Activated naive CD4-positive, alpha-beta T cell treated with anti-CD3 and anti-CD28 coated beads, Interleukin-2, amount 50 U/mL, for 72 hours (primary cell): ENCODE results near the gene RIMBP2. TPM values are rescaled to one million over a fixed set of nuclear protein-coding genes. Genes with fewer than 3 reads are reported as not detected.

Experiments
- ATAC-seq, 2 donors: fragments of 150-1000 bp; cut with Tn5 transposase; 2 replicates each; pipeline ENCODE4 v1.10.0; 2021; ENCODE audit warnings: mild to moderate bottlenecking in 2 of 2, moderate library complexity in 2 of 2
- DNase-seq, 2 donors: peaks; one replicate each; pipeline ENCODE4 v3.0.0; 2021 to 2022; ENCODE audit warnings: low spot score in 2 of 2
- H3K27ac Mint-ChIP-seq, 2 donors: one replicate each; pipeline ENCODE4 v1.8.0; 2022; ENCODE audit warnings: mild to moderate bottlenecking in 2 of 2, mixed read lengths in 2 of 2
- H3K36me3 Mint-ChIP-seq, 2 donors: one replicate each; pipeline ENCODE4 v1.8.0; 2022; ENCODE audit warnings: mixed read lengths in 2 of 2
- H3K9me3 Mint-ChIP-seq, 2 donors: one replicate each; pipeline ENCODE4 v1.8.0; 2022; ENCODE audit warnings: mixed read lengths in 2 of 2
- total RNA-seq, 2 donors: library from RNA; stranded (reverse); gene quantifications; one replicate each; pipeline ENCODE4 v1.2.3, GENCODE V29; 2022

RIMBP2 gene
- total RNA-seq, 2 donors from 2014 or later: not detected

- ATAC-seq: no peak
- Mint-ChIP-seq H3K9me3 (no peaks in the 10 kb centered on the region), H3K36me3 (no peaks in the 10 kb centered on the region), H3K27ac (no peak overlapping the region)
- DNase-seq: no peak
Measured at GRCh38 chr12:130448044-130448821, 267.9 kb downstream of the RIMBP2 start.

GRCh38 chr12:130447655-130447965 is 268.5 kb downstream of the RIMBP2 start:
- H3K9me3 Mint-ChIP-seq: no peaks in the 10 kb centered on the region
- no peak overlapping the region for H3K27ac Mint-ChIP-seq
- DNase-seq (no peak), ATAC-seq (no peak)
- H3K36me3 Mint-ChIP-seq: no peaks in the 10 kb centered on the region

GRCh38 chr12:130446846-130447654 is 269.0 kb downstream of the RIMBP2 start:
- DNase-seq (no peak), ATAC-seq (no peak)
- H3K36me3 Mint-ChIP-seq: no peaks in the 10 kb centered on the region
- H3K9me3 Mint-ChIP-seq: no peaks in the 10 kb centered on the region
- H3K27ac Mint-ChIP-seq: no peak overlapping the region

DNA sequence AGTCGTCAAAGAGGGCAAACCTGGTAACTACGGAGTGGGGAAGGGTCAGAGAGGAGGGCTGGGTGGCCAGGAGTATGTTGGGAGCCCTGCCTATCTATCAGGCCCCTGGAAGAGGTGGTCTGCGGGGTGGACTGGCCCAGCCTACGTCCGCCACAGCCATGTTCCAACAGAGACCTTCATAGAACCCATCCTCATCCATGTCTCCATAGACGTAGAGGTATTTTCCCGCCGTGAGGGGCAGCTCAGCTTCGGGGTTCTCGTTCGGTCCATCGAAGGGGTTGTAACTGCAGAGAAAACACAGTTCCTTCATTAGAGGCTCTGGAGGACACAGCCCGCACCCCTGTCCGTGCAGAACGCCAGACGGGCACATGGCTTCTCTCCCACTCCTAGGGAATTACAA is 271.1 kb downstream of the RIMBP2 start:
- no peak overlapping the region for H3K27ac Mint-ChIP-seq
- ATAC-seq (no peak), DNase-seq (no peak)
- no peaks in the 10 kb centered on the region for H3K9me3 Mint-ChIP-seq
- no peaks in the 10 kb centered on the region for H3K36me3 Mint-ChIP-seq

- DNase-seq (no peak), ATAC-seq (no peak)
- H3K27ac Mint-ChIP-seq: no peak overlapping the region
- H3K9me3 Mint-ChIP-seq: peaks cover 2% of the 10 kb centered on the region in 2 donors
- no peaks in the 10 kb centered on the region for H3K36me3 Mint-ChIP-seq
Measured at GRCh38 chr12:130444061-130444460, 272.0 kb downstream of the RIMBP2 start.

DNA sequence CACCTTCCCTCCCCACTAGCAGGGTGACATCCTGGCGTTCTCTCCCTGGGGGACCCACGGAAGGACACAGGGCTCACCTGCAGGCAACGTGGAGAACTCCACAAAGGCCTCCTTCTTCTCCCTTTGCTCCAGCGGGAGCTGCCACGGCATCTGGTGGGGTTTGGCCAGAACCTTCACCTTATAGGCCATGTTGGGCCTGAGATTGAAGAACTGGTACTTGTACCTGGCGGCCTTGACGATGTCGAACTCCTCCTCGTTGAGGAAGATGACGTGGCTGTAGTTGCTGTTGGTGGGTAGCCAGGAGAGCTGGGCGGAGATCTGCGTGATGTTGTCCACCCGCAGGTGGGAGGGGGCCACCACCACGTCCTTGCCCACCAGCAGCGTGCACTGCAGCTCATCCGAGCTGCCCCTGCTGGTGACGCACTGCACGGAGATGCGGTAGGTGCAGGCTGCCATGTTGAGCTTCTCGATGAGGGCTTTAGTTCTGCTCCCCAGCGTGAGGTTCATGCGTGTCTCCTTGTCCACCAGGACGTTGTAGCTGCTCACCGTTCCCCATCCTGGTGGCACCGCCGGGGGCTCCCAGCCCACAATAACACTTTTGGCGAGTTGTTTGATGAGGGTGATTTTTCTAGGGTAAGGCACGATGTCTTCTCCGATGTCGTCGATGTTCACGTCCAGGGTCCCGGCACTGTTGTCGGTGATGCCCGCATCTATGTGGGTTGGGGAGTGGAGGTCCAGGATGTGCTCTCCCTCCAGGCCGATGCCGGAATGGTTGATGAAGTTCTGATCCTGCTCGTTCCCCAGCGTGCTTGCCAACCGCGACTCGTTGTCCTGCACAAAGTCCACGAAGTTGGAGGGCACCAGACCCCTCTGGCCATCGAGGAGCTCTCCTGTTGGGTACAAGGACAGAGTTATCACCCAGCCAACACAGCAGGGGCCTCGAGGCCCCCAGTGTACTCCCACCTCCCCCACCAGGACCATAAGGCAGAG is 274.0 kb downstream of the RIMBP2 start:
- DNase-seq: no peak
- Mint-ChIP-seq H3K36me3 (no peaks in the 10 kb centered on the region), H3K27ac (no peak overlapping the region), H3K9me3 (peaks cover 4% of the 10 kb centered on the region in 2 donors)
- no peak for ATAC-seq

DNA sequence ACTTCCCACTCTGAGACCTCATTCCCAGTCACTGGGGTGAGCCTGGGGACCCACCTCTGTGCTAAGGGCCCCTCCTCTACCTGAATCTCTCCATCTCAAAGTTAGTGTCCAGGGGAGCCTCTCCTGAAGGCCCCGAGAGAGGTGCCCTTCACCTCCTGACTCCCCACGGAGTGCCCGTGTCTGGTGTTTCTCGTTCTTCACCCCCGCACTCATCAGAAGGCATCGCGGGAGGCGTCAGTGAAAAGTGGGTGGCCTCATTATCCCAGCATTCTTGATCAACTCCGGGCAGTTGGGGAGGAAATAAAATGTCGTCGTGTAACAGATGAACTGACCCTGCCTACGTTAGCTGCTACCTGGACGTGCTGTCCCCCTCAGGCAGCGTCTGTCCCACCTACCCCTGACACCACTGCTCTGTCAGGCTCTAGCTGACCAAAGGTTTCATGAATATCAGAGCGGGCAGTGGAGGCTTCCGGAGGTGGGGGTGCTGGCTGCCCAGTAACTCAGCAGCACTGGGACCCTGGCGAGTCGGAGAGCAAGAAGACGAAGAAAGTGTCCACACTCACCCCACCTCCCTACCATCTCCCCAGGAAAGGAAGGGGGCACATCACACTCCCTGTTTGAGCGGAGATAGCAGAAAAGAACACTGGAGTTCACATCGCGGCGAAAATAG is 275.6 kb downstream of the RIMBP2 start:
- H3K27ac Mint-ChIP-seq: no peak overlapping the region
- no peaks in the 10 kb centered on the region for H3K36me3 Mint-ChIP-seq
- DNase-seq (no peak), ATAC-seq (no peak)
- H3K9me3 Mint-ChIP-seq: peaks cover 4% of the 10 kb centered on the region in 2 donors

DNA sequence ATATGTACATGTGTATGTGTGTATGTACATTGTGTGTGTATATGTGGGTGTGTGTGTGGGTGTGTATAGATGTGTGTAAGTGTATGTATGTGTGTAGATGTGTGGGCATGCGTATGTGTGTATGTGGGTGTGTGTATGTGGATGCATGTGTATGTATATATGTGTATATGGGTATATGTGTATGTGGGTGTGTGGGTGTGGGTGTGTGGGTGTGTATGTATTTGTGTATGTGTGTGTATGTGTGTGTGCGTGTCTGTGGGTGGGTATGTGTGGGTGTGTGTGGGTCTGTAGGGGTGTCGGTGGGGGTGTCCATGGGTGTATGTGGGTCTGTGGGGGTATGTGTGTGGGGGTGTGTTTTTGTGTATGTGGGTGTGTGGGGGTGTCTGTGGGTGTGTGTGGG is 276.8 kb downstream of the RIMBP2 start:
- no peak for DNase-seq
- ATAC-seq: no peak
- no peaks in the 10 kb centered on the region for H3K36me3 Mint-ChIP-seq
- peaks cover 4% of the 10 kb centered on the region in 2 donors for H3K9me3 Mint-ChIP-seq
- no peak overlapping the region for H3K27ac Mint-ChIP-seq

DNA sequence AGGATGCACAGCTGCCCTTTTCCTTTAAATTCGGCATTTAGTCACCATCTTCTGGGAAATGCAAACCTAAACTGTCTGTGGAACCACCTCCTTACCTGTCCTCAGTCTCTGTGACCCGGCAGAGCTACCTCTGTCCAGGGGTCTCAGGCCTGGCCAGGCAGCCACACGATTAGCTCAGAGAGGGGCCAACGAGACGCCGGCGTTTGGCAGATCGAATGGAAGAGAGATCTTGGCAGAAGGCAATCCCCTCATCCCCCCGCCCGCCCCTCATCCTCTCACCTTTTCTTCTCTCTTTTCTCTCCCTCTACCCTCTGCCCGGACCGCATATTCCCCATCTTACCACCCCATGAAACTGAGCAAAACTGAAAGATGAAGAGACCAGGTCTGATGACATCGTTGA is 277.4 kb downstream of the RIMBP2 start:
- ATAC-seq: no peak
- peaks cover 4% of the 10 kb centered on the region in 2 donors for H3K9me3 Mint-ChIP-seq
- no peak for DNase-seq
- no peak overlapping the region for H3K27ac Mint-ChIP-seq
- H3K36me3 Mint-ChIP-seq: no peaks in the 10 kb centered on the region

- ATAC-seq (no peak), DNase-seq (no peak)
- no peaks in the 10 kb centered on the region for H3K36me3 Mint-ChIP-seq
- no peak overlapping the region for H3K27ac Mint-ChIP-seq
- peaks cover 4% of the 10 kb centered on the region in 2 donors for H3K9me3 Mint-ChIP-seq
Measured at GRCh38 chr12:130438243-130438620, 277.9 kb downstream of the RIMBP2 start.

DNA sequence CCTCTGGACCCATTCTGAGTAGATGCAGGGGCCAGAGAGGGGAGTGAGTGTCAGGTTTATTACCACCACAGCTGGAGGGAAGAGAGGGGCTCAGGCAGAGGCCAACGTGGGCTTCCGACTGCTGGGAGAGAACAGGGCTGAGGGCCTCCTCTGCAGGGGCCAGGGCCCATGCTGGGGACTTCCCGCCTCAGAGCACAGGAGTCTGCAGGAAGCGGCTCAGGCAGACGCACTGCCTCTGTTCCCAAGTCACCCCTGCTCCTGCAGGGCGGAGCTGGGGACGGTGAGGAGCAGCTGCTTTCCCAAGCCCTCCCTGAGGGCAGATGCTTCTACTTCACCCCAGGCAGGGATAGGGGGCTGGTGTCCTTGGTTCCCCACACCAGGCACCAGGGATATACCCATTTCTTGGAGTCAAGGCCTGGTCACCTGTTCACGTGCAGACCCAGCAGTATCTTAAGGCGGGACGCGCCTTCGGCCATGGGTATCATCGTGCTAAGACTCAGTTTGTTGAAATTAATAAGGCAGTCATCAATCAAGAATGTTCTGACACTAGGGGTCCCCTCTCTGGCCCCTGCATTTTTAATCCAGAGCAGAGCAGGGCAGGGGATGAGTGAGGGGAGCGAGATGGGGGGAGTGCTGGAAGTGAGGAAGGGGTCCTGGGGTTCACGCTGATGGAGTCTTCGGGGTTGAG is 278.4 kb downstream of the RIMBP2 start:
- Mint-ChIP-seq H3K36me3 (no peaks in the 10 kb centered on the region), H3K9me3 (peaks cover 4% of the 10 kb centered on the region in 2 donors), H3K27ac (peak overlapping the region in 1 of 2 donors; percentile 44)
- DNase-seq: no peak
- ATAC-seq: no peak

DNA sequence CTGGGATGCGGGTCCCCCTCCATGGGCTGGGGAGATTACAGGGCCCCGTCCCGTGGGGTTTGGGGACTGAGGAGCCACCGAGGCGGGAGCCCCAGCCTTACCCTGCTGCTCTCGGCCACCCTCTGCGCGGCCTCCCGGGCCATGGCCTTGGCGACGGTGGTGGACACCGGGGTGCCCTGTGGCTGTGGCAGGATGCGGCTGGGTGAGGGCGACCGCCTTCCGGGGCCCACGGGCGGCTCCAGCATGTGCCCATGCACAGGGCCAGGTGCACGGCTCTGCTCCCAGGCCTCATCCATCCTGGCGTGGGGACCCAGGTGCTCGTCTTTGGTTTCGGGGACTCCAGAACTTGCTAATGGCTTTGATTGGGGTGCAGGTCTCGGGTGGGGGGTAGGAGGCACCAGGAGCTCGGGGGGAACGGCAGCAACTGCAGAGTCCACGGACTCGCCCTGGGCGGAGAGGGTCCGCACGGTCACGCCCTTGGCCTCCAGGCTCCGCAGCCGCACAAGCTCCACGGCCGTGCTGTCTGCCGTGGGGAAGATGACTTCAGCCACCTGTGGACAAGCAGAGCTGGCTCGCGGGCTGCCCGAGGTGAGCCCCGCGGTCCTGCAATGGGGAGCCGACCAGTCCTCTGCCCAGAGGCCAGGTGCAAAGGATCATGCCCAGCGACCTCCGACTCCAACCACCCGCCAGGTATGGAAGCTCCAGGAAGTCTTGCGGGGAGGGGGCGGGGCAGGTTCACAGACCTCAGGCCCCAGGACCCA is 279.2 kb downstream of the RIMBP2 start:
- DNase-seq (no peak), ATAC-seq (no peak)
- Mint-ChIP-seq H3K36me3 (no peaks in the 10 kb centered on the region), H3K9me3 (peaks cover 4% of the 10 kb centered on the region in 2 donors), H3K27ac (no peak overlapping the region)

DNA sequence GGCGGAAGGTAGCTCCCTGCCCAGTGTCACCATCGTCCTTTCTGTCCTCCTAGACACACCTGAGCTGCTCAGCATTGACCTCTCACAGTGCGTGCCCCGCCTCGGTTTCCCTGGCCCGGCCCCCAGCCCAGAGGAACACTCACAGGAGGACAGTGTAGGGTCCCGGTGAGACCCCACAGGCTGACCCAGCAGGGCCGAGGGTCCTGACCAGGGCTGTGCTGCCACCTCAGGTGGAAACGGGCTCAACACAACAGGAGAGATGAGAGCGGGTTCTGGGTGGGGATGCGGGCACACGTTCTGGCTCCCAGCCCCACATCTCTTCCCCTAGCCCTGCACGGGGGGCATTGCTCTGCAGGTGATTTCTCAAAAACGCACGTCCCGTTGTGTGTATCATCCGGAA is 280.3 kb downstream of the RIMBP2 start:
- Mint-ChIP-seq H3K36me3 (no peaks in the 10 kb centered on the region), H3K27ac (no peak overlapping the region), H3K9me3 (peaks cover 4% of the 10 kb centered on the region in 2 donors)
- DNase-seq (peak in 1 of 2 donors; percentile 38), ATAC-seq (no peak)

- ATAC-seq (no peak), DNase-seq (peak in 1 of 2 donors; percentile 14)
- Mint-ChIP-seq H3K9me3 (peaks cover 4% of the 10 kb centered on the region in 2 donors), H3K27ac (no peak overlapping the region), H3K36me3 (no peaks in the 10 kb centered on the region)
Measured at GRCh38 chr12:130435331-130435730, 280.8 kb downstream of the RIMBP2 start.

GRCh38 chr12:130434560-130434959 is 281.5 kb downstream of the RIMBP2 start:
- ATAC-seq: no peak
- peaks cover 4% of the 10 kb centered on the region in 2 donors for H3K9me3 Mint-ChIP-seq
- H3K27ac Mint-ChIP-seq: no peak overlapping the region
- no peaks in the 10 kb centered on the region for H3K36me3 Mint-ChIP-seq
- peak in 1 of 2 donors; percentile 47 for DNase-seq
